C4-2B (cell line): ENCODE measurements around the gene PIK3R2.

ENCODE experiments used
- H3K27ac ChIP-seq: fragments of 450-650 bp; 2 replicates; pipeline ENCODE4 v1.5.1; 2017
- ZFX ChIP-seq: fragments of 450-650 bp; IDR thresholded peaks from 2 replicates; pipeline ENCODE4 v1.6.1; 2017
- TF ChIP-seq, protein P1 (sequence below): fragments of 450-650 bp; conservative IDR thresholded peaks from 2 replicates; pipeline ENCODE4 v1.5.1; 2017; ENCODE audit warnings: mild to moderate bottlenecking

The PIK3R2 gene

DNA sequence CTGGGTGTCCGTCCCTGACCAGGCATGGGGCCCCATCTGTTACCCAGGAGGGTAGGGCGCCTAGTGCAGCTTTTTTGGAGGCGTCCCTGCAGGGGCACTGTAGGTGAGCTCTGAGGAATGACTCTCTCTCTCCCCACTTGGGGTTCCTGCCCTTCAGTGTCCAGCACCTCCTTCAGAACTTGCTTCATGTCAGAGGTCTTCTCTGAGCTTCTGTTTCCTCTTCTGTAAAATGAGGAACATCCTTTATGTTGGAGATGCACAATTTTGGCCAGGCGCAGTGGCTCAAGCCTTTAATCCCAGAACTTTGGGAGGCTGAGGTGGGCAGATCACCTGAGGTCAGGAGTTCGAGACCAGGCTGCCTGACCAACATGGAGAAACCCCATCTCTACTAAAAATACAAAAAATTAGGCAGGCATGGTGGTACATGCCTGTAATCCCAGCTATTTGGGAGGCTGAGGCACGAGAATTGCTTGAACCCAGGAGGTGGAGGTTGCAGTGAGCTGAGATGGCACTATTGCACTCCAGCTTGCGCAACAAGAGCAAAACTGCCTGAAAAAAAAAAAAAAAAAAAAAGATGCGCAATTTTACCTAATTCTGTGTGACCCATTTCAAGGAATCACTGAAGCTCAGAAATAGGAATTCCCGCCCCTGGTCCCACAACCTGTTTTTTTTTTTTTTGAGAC, 15.2 kb upstream of the PIK3R2 start:
- H3K27ac ChIP-seq: no peak overlapping the region
- TF ChIP-seq, protein P1, sequence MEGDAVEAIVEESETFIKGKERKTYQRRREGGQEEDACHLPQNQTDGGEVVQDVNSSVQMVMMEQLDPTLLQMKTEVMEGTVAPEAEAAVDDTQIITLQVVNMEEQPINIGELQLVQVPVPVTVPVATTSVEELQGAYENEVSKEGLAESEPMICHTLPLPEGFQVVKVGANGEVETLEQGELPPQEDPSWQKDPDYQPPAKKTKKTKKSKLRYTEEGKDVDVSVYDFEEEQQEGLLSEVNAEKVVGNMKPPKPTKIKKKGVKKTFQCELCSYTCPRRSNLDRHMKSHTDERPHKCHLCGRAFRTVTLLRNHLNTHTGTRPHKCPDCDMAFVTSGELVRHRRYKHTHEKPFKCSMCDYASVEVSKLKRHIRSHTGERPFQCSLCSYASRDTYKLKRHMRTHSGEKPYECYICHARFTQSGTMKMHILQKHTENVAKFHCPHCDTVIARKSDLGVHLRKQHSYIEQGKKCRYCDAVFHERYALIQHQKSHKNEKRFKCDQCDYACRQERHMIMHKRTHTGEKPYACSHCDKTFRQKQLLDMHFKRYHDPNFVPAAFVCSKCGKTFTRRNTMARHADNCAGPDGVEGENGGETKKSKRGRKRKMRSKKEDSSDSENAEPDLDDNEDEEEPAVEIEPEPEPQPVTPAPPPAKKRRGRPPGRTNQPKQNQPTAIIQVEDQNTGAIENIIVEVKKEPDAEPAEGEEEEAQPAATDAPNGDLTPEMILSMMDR: no peak
- no peak for TF ChIP-seq ZFX

DNA sequence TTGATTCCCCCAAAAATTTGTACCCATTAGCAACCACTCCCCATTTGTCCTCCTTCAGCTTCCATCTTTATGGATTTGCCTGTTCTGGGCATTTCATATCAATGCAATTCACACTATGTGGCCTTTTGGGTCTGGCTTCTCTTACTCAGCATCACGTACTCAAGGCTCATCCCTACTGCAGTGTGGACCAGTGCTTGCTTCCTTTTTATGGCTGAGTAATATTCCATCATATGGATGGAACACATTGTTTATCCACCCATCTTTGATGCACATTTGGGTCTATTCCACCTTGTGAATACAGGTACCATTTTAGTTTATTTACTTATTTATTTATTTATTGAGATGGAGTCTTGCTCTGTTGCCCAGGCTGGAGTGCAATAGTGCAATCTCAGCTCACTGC, 12.5 kb upstream of the PIK3R2 start:
- TF ChIP-seq, protein P1: no peak
- H3K27ac ChIP-seq: no peak overlapping the region

DNA sequence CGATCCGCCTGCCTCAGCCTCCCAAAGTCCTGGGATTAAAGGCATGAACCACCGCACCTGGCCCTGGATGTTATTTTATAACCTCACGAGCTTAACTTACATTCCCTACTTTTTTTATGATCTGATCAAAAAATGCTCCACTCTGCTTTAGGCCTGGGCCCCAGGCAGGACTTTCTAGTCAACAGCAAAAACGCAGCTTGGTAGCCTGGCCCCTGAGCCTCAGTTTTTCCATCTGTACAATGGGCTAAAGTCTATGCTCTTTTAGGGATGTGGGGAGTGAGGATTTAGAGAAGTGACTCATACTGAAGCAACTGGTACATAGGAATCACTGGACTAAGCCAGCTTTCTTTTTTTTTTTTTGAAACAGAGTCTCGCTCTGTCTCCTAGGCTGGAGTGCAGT, 11.9 kb upstream of the PIK3R2 start:
- TF ChIP-seq ZFX: no peak
- TF ChIP-seq, protein P1: no peak

DNA sequence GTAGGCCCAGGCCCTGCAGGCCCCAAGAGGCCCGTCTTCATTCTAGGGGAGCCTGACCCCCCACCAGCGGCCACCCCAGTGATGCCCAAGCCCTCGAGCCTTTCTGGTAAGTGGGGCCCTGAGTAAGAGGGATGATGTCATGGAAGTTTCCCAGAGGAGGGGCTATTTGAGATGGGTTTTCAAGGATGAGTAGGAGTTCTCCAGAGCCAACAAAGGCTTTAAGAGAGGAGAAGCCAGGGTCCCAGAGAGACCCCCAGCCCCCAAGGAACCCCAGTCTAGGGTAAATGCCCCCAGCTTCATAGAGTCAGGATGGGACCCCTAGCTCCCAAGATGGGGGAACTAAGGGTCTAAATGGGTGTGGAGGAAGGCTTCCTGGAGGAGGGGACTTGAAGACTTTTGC, 9.1 kb upstream of the PIK3R2 start:
- TF ChIP-seq, protein P1: no peak
- TF ChIP-seq ZFX: no peak
- H3K27ac ChIP-seq: no peak overlapping the region

More for the DNA sequence above, 11.9 kb upstream of the PIK3R2 start:
- H3K27ac ChIP-seq: no peak overlapping the region

DNA sequence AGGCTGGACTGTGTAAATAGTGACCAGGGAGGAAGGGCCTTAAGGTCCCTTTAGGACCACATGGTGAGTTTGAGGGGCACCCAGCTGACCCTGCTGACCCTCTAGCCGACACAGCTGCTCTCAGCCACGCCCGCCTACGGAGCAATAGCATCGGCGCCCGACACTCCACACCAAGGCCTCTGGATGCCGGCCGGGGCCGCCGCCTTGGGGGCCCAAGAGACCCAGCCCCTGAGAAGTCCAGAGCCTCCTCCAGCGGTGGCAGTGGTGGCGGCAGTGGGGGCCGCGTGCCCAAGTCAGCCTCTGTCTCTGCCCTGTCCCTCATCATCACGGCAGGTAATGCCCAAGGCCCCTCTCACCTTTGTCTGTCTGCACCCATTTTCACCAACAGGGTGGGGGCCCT, 8.6 kb upstream of the PIK3R2 start:
- TF ChIP-seq, protein P1: no peak
- TF ChIP-seq ZFX: no peak
- no peak overlapping the region for H3K27ac ChIP-seq

DNA sequence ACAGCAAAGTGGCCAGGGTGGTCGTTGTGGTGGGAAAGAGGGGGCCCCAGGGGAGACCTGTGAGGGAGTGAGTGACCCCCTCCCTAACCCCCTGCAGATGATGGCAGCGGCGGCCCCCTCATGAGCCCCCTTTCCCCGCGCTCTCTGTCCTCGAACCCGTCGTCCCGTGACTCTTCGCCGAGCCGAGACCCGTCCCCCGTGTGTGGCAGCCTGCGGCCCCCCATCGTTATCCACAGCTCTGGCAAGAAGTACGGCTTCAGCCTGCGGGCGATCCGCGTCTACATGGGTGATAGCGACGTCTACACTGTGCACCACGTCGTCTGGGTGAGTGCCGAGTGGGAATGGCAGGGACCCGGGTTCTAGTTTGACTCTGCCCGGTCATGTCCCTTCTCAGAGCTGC, 8.1 kb upstream of the PIK3R2 start:
- no peak overlapping the region for H3K27ac ChIP-seq
- TF ChIP-seq ZFX: no peak
- TF ChIP-seq, protein P1: no peak

DNA sequence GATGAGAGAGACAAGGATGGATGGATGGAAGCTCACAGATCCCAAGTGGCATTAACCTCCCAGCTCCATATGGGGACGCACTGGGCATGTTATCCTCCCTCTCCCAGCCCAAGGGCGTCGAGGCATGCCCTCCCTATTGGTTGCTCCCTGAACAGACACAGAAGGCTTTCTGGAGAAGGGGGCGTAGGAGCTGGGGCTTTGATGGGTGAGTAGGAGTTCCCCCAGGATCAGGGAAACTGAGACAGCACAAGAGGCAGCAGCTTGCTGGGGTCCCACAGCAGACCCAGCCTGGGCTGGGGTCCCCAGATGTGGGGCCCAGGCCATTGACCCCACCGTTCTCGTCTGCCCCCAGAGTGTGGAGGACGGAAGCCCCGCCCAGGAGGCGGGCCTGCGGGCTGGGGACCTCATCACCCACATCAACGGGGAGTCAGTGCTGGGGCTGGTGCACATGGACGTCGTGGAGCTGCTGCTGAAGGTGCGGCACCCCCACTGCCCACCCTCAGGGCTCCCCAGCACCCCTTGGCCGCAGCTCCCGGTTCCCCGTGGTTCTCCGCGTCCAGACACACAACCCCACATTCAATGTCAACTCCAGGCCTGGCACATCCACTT, 7.5 kb upstream of the PIK3R2 start:
- TF ChIP-seq, protein P1: no peak
- no peak for TF ChIP-seq ZFX
- H3K27ac ChIP-seq: no peak overlapping the region
